Tibial nerve (tissue), 4 donors: ENCODE measurements around the gene CD83. TPM values are rescaled to one million over a fixed set of nuclear protein-coding genes. Genes with fewer than 3 reads are reported as not detected.

Experiments
- DNase-seq, 2 donors: peaks; one replicate each; pipeline ENCODE4 v3.0.0-alpha.2; 2019; ENCODE audit warnings: low spot score in 2 of 2
- H3K27ac ChIP-seq, 4 donors: fragments of 200-600 bp; sonication (generic) in 3 of 4; one replicate each; pipeline ENCODE4 v1.5.1; 2017 to 2019; ENCODE audit warnings: mild to moderate bottlenecking in 1 of 4
- H3K27me3 ChIP-seq, 2 donors: fragments of 200-600 bp; sonication (generic) in 1 of 2; one replicate each; pipeline versions ENCODE4 v1.5.1 to v1.6.0; 2017 to 2019
- H3K36me3 ChIP-seq, 3 donors: fragments of 200-600 bp; sonication (generic); one replicate each; pipeline ENCODE4 v1.5.1; 2018 to 2019
- H3K4me1 ChIP-seq, 4 donors: fragments of 200-600 bp; sonication (generic) in 3 of 4; one replicate each; pipeline ENCODE4 v1.5.1; 2017 to 2019
- H3K4me3 ChIP-seq, 4 donors: fragments of 200-600 bp; sonication (generic) in 3 of 4; one replicate each; pipeline ENCODE4 v1.5.1; 2017 to 2019; ENCODE audit warnings: mild to moderate bottlenecking in 1 of 4, moderate library complexity in 1 of 4
- H3K9me3 ChIP-seq, 4 donors: fragments of 200-600 bp; sonication (generic) in 3 of 4; one replicate each; pipeline ENCODE4 v1.5.1; 2017 to 2019
- EP300 ChIP-seq, 2 donors: sonication (generic); formaldehyde crosslinking; IDR thresholded peaks; one replicate each; pipeline ENCODE4 v1.6.1; 2017; ENCODE audit warnings: antibody characterized with exemption in 2 of 2, mild to moderate bottlenecking in 1 of 2
- POLR2A ChIP-seq, 2 donors: fragments of 450-650 bp; IDR thresholded peaks; one replicate each; pipeline ENCODE4 v1.6.1; 2017; ENCODE audit warnings: antibody characterized with exemption in 2 of 2, mild to moderate bottlenecking in 2 of 2, moderate library complexity in 2 of 2
- WGBS, 2 donors: methylation state at CpG; one replicate each; pipeline ENCODE4 v1.1.5; 2018; 5-methylcytosine and 5-hydroxymethylcytosine counted together
- total RNA-seq, 4 donors: library from RNA; depleted of rRNA; stranded (reverse); fragments of >200 nt; gene quantifications; one replicate each; pipeline ENCODE4 v1.1.0, GENCODE V29; 2016
- TF ChIP-seq, protein P1 (sequence below), 5 experiments: fragments of 200-600 bp in 3 of 5; fragments of 450-650 bp in 2 of 5; sonication (generic) in 3 of 5; IDR thresholded peaks; one replicate each; pipeline ENCODE4 v1.5.1; 2016 to 2019; ENCODE audit warnings: antibody characterized with exemption in 5 of 5, mild to moderate bottlenecking in 3 of 5, moderate library complexity in 2 of 5

Gene CD83
- total RNA-seq, 4 donors from 2014 or later: 2.1 to 5.3 (median 3.7) TPM

- H3K27ac ChIP-seq: no peak overlapping the region
- TF ChIP-seq EP300 (IDR thresholded peaks at IDR 0.05) (no peak), POLR2A (IDR thresholded peaks at IDR 0.05) (no peak)
- TF ChIP-seq, protein P1, sequence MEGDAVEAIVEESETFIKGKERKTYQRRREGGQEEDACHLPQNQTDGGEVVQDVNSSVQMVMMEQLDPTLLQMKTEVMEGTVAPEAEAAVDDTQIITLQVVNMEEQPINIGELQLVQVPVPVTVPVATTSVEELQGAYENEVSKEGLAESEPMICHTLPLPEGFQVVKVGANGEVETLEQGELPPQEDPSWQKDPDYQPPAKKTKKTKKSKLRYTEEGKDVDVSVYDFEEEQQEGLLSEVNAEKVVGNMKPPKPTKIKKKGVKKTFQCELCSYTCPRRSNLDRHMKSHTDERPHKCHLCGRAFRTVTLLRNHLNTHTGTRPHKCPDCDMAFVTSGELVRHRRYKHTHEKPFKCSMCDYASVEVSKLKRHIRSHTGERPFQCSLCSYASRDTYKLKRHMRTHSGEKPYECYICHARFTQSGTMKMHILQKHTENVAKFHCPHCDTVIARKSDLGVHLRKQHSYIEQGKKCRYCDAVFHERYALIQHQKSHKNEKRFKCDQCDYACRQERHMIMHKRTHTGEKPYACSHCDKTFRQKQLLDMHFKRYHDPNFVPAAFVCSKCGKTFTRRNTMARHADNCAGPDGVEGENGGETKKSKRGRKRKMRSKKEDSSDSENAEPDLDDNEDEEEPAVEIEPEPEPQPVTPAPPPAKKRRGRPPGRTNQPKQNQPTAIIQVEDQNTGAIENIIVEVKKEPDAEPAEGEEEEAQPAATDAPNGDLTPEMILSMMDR (IDR thresholded peaks at IDR 0.05): no peak
- no peaks in the 10 kb centered on the region for H3K4me1 ChIP-seq
- DNase-seq: no peak
- no peaks in the 10 kb centered on the region for H3K36me3 ChIP-seq
- H3K9me3 ChIP-seq: no peaks in the 10 kb centered on the region
- no peak overlapping the region for H3K4me3 ChIP-seq
- no peaks in the 10 kb centered on the region for H3K27me3 ChIP-seq
- 83 to 88% methylated on average over 5 of the region's 5 CpGs for WGBS, 2 donors
Observed at GRCh38 chr6:14100966-14101365, 16.6 kb upstream of the CD83 start.

- no peak overlapping the region for H3K4me3 ChIP-seq
- no peaks in the 10 kb centered on the region for H3K36me3 ChIP-seq
- H3K4me1 ChIP-seq: no peaks in the 10 kb centered on the region
- TF ChIP-seq POLR2A (IDR thresholded peaks at IDR 0.05) (no peak), EP300 (IDR thresholded peaks at IDR 0.05) (no peak)
- TF ChIP-seq, protein P1 (IDR thresholded peaks at IDR 0.05): no peak
- no peaks in the 10 kb centered on the region for H3K27me3 ChIP-seq
- H3K27ac ChIP-seq: no peak overlapping the region
- DNase-seq: no peak
- peaks cover 0 to 7% (median 0%) of the 10 kb centered on the region in 4 donors for H3K9me3 ChIP-seq
- 90% methylated on average over 3 of the region's 3 CpGs for WGBS, 2 donors
Observed at GRCh38 chr6:14102383-14102782, 15.2 kb upstream of the CD83 start.

DNA sequence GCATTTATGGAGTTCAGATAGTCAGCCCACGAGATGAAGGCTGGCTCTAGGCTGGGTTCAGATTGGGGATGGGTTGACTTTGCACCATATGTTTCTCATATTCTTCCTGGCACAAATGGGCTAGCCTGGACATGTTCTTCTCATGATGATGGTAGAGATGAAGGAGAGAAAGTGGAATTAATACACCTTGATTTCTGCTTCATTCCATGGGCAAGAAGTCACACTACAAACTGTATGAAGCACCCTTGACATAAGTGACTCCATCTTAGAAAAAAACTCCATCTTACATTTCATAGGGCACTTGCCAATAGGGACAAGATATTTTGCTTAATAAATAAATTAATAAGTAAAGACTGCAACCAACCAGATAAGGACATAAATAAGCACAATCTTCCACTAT, 12.0 kb upstream of the CD83 start:
- Histone ChIP-seq H3K4me3 (no peak overlapping the region), H3K27me3 (no peaks in the 10 kb centered on the region), H3K9me3 (peaks cover 0 to 7% (median 0%) of the 10 kb centered on the region in 4 donors), H3K4me1 (peaks cover 0 to 4% (median 0%) of the 10 kb centered on the region in 4 donors), H3K27ac (no peak overlapping the region), H3K36me3 (no peaks in the 10 kb centered on the region)
- WGBS, 2 donors: 82 to 86% methylated on average over 1 of the region's 1 CpG
- no peak for DNase-seq
- no peak for TF ChIP-seq POLR2A (IDR thresholded peaks at IDR 0.05)
- TF ChIP-seq, protein P1 (IDR thresholded peaks at IDR 0.05): no peak
- no peak for TF ChIP-seq EP300 (IDR thresholded peaks at IDR 0.05)

DNA sequence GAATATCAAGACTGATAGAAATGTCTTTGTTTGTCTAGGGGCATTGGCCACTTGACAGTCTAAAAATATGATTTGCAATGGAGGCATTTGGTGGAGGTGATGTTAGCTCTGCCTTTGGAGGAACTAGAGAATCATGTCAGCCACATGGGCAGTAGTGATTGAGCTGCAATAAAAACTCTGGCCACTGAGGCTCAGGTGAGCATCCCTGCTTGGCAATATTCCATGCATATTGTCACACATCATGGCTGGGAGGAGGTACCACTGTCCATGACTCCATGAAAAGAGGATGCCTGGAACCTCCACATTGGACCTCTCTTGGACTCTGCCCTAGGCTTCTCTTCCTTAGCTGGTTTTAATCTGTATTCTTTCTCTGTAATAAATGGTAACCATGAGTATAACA, 10.6 kb upstream of the CD83 start:
- TF ChIP-seq POLR2A (IDR thresholded peaks at IDR 0.05) (no peak), EP300 (IDR thresholded peaks at IDR 0.05) (no peak)
- TF ChIP-seq, protein P1 (IDR thresholded peaks at IDR 0.05): no peak
- no peak overlapping the region for H3K4me3 ChIP-seq
- H3K9me3 ChIP-seq: peaks cover 0 to 7% (median 0%) of the 10 kb centered on the region in 4 donors
- no peaks in the 10 kb centered on the region for H3K27me3 ChIP-seq
- H3K4me1 ChIP-seq: peaks cover 0 to 4% (median 0%) of the 10 kb centered on the region in 4 donors
- no peaks in the 10 kb centered on the region for H3K36me3 ChIP-seq
- no peak overlapping the region for H3K27ac ChIP-seq
- DNase-seq: no peak

GRCh38 chr6:14107711-14108494, 9.7 kb upstream of the CD83 start:
- DNase-seq: no peak
- Histone ChIP-seq H3K27me3 (no peaks in the 10 kb centered on the region), H3K4me3 (no peak overlapping the region), H3K9me3 (peaks cover 0 to 7% (median 0%) of the 10 kb centered on the region in 4 donors), H3K36me3 (no peaks in the 10 kb centered on the region), H3K27ac (no peak overlapping the region), H3K4me1 (peaks cover 0 to 4% (median 0%) of the 10 kb centered on the region in 4 donors)
- no peak for TF ChIP-seq EP300 (IDR thresholded peaks at IDR 0.05)
- TF ChIP-seq, protein P1 (IDR thresholded peaks at IDR 0.05): no peak
- WGBS, 2 donors: 82 to 84% methylated on average over 5 of the region's 5 CpGs
